Measurements from ENCODE around the gene C15orf39.
A peak's percentile ranks its signal among the peaks of the same experiment; 100 is the strongest.
"Not testable (repeated sequence)": the region's sequence is repeated elsewhere in the genome, so short reads cannot be mapped to it uniquely, and the experiment has no call there.

C15orf39 gene

DNA sequence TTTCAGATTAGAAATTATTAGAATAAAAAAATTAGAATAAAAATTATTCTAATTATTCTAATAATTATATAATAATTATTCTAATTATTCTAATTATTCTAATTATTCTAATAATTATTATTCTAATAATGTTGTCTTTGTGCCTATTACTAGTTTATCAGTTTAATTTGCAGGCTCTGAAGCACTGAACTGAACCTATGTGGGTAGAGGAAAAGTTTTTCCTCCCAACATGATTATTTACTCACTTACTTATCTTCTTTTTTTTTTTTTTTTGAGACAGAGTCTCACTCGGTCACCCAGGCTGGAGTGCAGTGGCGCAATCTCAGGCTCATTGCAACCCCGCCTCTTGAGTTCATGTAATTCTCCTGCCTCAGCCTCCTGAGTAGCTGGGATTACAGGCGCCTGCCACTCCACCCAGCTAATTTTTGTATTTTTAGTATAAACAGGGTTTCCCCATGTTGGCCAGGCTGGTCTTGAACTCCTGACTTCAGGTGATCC, 39.7 kb upstream of the C15orf39 start:
- no peak overlapping the region for H3K4me3 ChIP-seq (ENCODE audit: low read depth, low read length)
- H3K27ac ChIP-seq (ENCODE audit: low read depth, low read length) = no peak overlapping the region
- no peaks in the 10 kb centered on the region for H3K79me2 ChIP-seq (ENCODE audit: control insufficient read depth, insufficient read depth, low read length, unreplicated experiment)
- no peaks in the 10 kb centered on the region for H3K4me1 ChIP-seq (ENCODE audit: control insufficient read depth, insufficient read depth, low read length, unreplicated experiment)
- H3K36me3 ChIP-seq (ENCODE audit: insufficient read depth, low read length) = no peaks in the 10 kb centered on the region
- no peaks in the 10 kb centered on the region for H3K27me3 ChIP-seq (ENCODE audit: insufficient read depth, low read length)
- H2AFZ ChIP-seq (ENCODE audit: low read length, unreplicated experiment) = no peak overlapping the region

DNA sequence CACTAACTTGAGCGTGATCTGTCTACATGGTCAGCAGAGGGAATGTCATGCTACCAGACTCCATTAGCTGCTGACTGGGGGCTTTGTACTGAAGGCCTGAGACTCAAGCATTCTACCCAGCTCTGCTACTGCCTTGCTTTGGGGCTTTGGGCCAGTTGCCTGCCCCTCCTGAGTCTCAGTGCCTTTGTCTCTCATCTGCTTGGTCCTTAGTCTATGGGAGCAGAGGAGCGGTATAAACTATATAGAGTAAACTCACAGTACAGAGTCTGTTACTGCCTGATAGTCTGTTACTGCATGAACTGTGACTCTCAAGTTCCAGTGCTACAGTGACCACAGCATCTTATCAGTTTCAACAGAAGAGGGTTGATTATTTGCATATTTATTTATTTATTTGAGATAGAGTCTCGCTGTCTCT, 38.5 kb upstream of the C15orf39 start:
- Histone ChIP-seq H3K36me3 (ENCODE audit: insufficient read depth, low read length) (no peaks in the 10 kb centered on the region), H3K27me3 (ENCODE audit: insufficient read depth, low read length) (no peaks in the 10 kb centered on the region), H3K79me2 (ENCODE audit: control insufficient read depth, insufficient read depth, low read length, unreplicated experiment) (no peaks in the 10 kb centered on the region), H3K4me1 (ENCODE audit: control insufficient read depth, insufficient read depth, low read length, unreplicated experiment) (peaks cover 8% of the 10 kb centered on the region), H3K27ac (ENCODE audit: low read depth, low read length) (no peak overlapping the region), H3K4me3 (ENCODE audit: low read depth, low read length) (no peak overlapping the region), H2AFZ (ENCODE audit: low read length, unreplicated experiment) (no peak overlapping the region)

GRCh38 chr15:75164625-75165350, 36.9 kb upstream of the C15orf39 start:
- Histone ChIP-seq H3K4me1 (ENCODE audit: control insufficient read depth, insufficient read depth, low read length, unreplicated experiment) (peaks cover 9% of the 10 kb centered on the region), H3K4me3 (ENCODE audit: low read depth, low read length) (no peak overlapping the region), H3K27ac (ENCODE audit: low read depth, low read length) (no peak overlapping the region), H3K36me3 (ENCODE audit: insufficient read depth, low read length) (no peaks in the 10 kb centered on the region), H3K79me2 (ENCODE audit: control insufficient read depth, insufficient read depth, low read length, unreplicated experiment) (no peaks in the 10 kb centered on the region), H3K27me3 (ENCODE audit: insufficient read depth, low read length) (no peaks in the 10 kb centered on the region), H2AFZ (ENCODE audit: low read length, unreplicated experiment) (no peak overlapping the region)

GRCh38 chr15:75166489-75167063, 35.1 kb upstream of the C15orf39 start:
- H3K4me1 ChIP-seq (ENCODE audit: control insufficient read depth, insufficient read depth, low read length, unreplicated experiment) = peaks cover 22% of the 10 kb centered on the region
- not testable (repeated sequence) for H2AFZ ChIP-seq (ENCODE audit: low read length, unreplicated experiment); H3K27ac ChIP-seq (ENCODE audit: low read depth, low read length); H3K79me2 ChIP-seq (ENCODE audit: control insufficient read depth, insufficient read depth, low read length, unreplicated experiment); H3K27me3 ChIP-seq (ENCODE audit: insufficient read depth, low read length); H3K4me3 ChIP-seq (ENCODE audit: low read depth, low read length); H3K36me3 ChIP-seq (ENCODE audit: insufficient read depth, low read length)

GRCh38 chr15:75167588-75168350, 33.9 kb upstream of the C15orf39 start:
- Histone ChIP-seq H3K4me3 (ENCODE audit: low read depth, low read length) (no peak overlapping the region), H3K79me2 (ENCODE audit: control insufficient read depth, insufficient read depth, low read length, unreplicated experiment) (no peaks in the 10 kb centered on the region), H3K4me1 (ENCODE audit: control insufficient read depth, insufficient read depth, low read length, unreplicated experiment) (peaks cover 34% of the 10 kb centered on the region), H2AFZ (ENCODE audit: low read length, unreplicated experiment) (no peak overlapping the region), H3K27me3 (ENCODE audit: insufficient read depth, low read length) (no peaks in the 10 kb centered on the region), H3K27ac (ENCODE audit: low read depth, low read length) (no peak overlapping the region), H3K36me3 (ENCODE audit: insufficient read depth, low read length) (no peaks in the 10 kb centered on the region)

DNA sequence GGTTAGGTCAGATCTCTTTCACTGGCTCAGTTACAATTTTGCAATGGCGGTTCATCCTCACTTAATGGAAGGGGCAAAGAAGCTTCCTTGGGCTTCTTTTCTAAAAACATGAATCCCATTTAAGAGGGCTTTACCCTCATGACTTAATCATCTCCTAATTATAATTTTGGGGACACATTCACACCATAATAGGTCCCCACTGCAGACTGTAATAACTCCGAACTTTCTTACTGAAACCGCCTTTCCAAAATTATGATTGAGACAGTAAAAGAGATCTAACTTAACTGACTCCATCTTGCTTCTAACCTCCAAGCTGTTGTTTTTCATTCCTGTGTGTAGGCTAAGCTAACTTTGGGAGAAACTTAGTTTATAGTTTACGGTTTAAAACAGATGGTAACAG, 33.3 kb upstream of the C15orf39 start:
- no peaks in the 10 kb centered on the region for H3K36me3 ChIP-seq (ENCODE audit: insufficient read depth, low read length)
- peaks cover 38% of the 10 kb centered on the region for H3K4me1 ChIP-seq (ENCODE audit: control insufficient read depth, insufficient read depth, low read length, unreplicated experiment)
- no peak overlapping the region for H3K27ac ChIP-seq (ENCODE audit: low read depth, low read length)
- no peak overlapping the region for H2AFZ ChIP-seq (ENCODE audit: low read length, unreplicated experiment)
- H3K79me2 ChIP-seq (ENCODE audit: control insufficient read depth, insufficient read depth, low read length, unreplicated experiment) = no peaks in the 10 kb centered on the region
- H3K4me3 ChIP-seq (ENCODE audit: low read depth, low read length) = no peak overlapping the region
- no peaks in the 10 kb centered on the region for H3K27me3 ChIP-seq (ENCODE audit: insufficient read depth, low read length)

- Histone ChIP-seq H2AFZ (ENCODE audit: low read length, unreplicated experiment) (no peak overlapping the region), H3K36me3 (ENCODE audit: insufficient read depth, low read length) (no peaks in the 10 kb centered on the region), H3K27ac (ENCODE audit: low read depth, low read length) (no peak overlapping the region), H3K79me2 (ENCODE audit: control insufficient read depth, insufficient read depth, low read length, unreplicated experiment) (no peaks in the 10 kb centered on the region), H3K27me3 (ENCODE audit: insufficient read depth, low read length) (no peaks in the 10 kb centered on the region), H3K4me3 (ENCODE audit: low read depth, low read length) (no peak overlapping the region), H3K4me1 (ENCODE audit: control insufficient read depth, insufficient read depth, low read length, unreplicated experiment) (peaks cover 38% of the 10 kb centered on the region)
Measured at GRCh38 chr15:75170203-75170602, 31.5 kb upstream of the C15orf39 start.

GRCh38 chr15:75170711-75171341, 30.9 kb upstream of the C15orf39 start:
- no peaks in the 10 kb centered on the region for H3K27me3 ChIP-seq (ENCODE audit: insufficient read depth, low read length)
- H2AFZ ChIP-seq (ENCODE audit: low read length, unreplicated experiment) = no peak overlapping the region
- peak overlapping the region; percentile 61 for H3K27ac ChIP-seq (ENCODE audit: low read depth, low read length)
- H3K4me1 ChIP-seq (ENCODE audit: control insufficient read depth, insufficient read depth, low read length, unreplicated experiment) = peaks cover 44% of the 10 kb centered on the region
- H3K4me3 ChIP-seq (ENCODE audit: low read depth, low read length) = no peak overlapping the region
- H3K79me2 ChIP-seq (ENCODE audit: control insufficient read depth, insufficient read depth, low read length, unreplicated experiment) = no peaks in the 10 kb centered on the region
- H3K36me3 ChIP-seq (ENCODE audit: insufficient read depth, low read length) = no peaks in the 10 kb centered on the region

DNA sequence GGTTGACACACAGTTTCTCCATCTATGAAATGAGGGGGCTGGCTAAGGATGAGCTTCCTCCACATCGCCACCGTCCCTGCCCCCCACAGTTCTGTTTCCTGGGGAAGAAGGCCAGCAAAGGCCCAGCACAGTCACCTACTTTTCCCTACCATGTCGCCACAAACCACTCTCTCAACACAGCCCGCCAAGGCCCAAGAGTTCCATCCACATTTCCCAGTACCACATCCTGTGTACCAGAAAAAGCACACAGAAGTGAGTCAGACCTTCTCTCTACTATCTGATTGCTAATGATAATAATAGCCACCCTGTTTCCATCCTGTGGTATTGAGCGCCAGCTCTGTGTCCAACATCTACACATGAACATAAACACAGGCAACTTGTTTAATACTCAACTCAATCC, 30.3 kb upstream of the C15orf39 start:
- Histone ChIP-seq H3K4me3 (ENCODE audit: low read depth, low read length) (no peak overlapping the region), H2AFZ (ENCODE audit: low read length, unreplicated experiment) (no peak overlapping the region), H3K27ac (ENCODE audit: low read depth, low read length) (peak overlapping the region; percentile 61), H3K4me1 (ENCODE audit: control insufficient read depth, insufficient read depth, low read length, unreplicated experiment) (peaks cover 45% of the 10 kb centered on the region), H3K27me3 (ENCODE audit: insufficient read depth, low read length) (no peaks in the 10 kb centered on the region), H3K79me2 (ENCODE audit: control insufficient read depth, insufficient read depth, low read length, unreplicated experiment) (no peaks in the 10 kb centered on the region), H3K36me3 (ENCODE audit: insufficient read depth, low read length) (no peaks in the 10 kb centered on the region)

GRCh38 chr15:75172284-75172820, 29.3 kb upstream of the C15orf39 start:
- Histone ChIP-seq H3K4me3 (ENCODE audit: low read depth, low read length) (no peak overlapping the region), H3K27ac (ENCODE audit: low read depth, low read length) (no peak overlapping the region), H3K4me1 (ENCODE audit: control insufficient read depth, insufficient read depth, low read length, unreplicated experiment) (peaks cover 45% of the 10 kb centered on the region)

More at GRCh38 chr15:75172284-75172820, 29.3 kb upstream of the C15orf39 start:
- H3K36me3 ChIP-seq (ENCODE audit: insufficient read depth, low read length) = no peaks in the 10 kb centered on the region
- no peaks in the 10 kb centered on the region for H3K27me3 ChIP-seq (ENCODE audit: insufficient read depth, low read length)
- H3K79me2 ChIP-seq (ENCODE audit: control insufficient read depth, insufficient read depth, low read length, unreplicated experiment) = no peaks in the 10 kb centered on the region
- H2AFZ ChIP-seq (ENCODE audit: low read length, unreplicated experiment) = no peak overlapping the region

All from ACC112 (cell line).